Forelimb muscle (tissue), 1 donor: ENCODE data around the gene MRPL23. TPM values are rescaled to one million over a fixed set of nuclear protein-coding genes. Genes with fewer than 3 reads are reported as not detected.
A peak's percentile ranks its signal among the peaks of the same experiment; 100 is the strongest.

Experiments used
- DNase-seq: peaks from one replicate; pipeline ENCODE4 v3.0.0-alpha.2; 2013; ENCODE audit warnings: low read depth
- polyA plus RNA-seq: library from polyadenylated mRNA; unstranded; fragments of 120-200 nt; gene quantifications from one replicate; pipeline ENCODE4 v1.2.1, GENCODE V29; 2013; ENCODE audit not compliant: insufficient read length

MRPL23 gene
- polyA plus RNA-seq, 1 donor, result 78.4 TPM

GRCh38 chr11:1920909-1921573 lies 26.1 kb upstream of the MRPL23 start:
- DNase-seq, result no peak

DNA sequence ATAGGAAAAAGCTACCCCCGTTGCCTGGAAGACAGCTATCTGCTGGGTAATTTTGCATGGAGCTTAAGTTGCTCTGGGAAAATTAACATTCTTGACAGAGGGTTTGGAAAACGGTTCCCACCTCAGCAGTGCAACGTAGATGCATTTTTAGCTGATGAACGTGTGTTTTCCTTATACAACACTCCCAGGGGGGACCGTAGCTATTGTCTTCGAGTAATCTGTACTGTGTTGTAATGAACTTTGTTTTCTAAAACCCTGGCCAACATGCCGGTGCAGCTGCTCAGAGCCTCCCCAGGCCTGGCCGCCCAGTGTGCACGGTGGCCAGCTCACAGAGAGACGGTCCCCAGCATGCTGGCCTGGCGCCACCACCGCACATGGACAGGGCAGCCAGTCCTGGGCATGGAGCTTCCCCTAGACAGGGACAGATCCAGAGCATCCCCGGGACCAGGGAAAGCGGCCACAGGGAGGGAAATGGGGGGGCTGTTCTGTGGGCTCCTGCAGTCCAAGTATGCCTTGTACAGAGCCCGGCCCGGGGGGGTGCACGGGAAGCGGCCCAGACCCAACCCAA lies 25.5 kb upstream of the MRPL23 start:
- peak; percentile 99 for DNase-seq

- no peak for DNase-seq
These were observed 24.6 kb upstream of the MRPL23 start for GRCh38 chr11:1922481-1923081.

GRCh38 chr11:1923201-1923956 lies 23.8 kb upstream of the MRPL23 start:
- no peak for DNase-seq

DNA sequence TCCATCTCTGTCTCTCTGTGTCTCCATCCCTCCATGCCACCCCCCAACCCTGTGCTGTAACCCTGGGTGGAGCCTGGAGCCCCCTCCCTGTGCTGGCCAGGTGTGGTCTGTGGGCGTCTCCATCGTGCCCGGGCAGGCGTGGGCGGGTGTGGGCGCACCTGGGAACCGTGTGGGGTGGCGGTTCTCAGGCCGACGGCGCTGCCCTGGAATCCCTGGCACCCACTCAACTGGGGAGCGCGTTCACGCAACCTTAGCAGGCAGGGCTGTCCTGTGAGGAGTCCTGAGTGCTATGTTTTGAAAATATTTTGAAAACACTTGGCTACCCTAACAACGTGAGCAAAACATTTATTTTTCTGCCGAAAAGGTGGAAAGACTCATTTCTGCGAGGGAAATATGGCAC lies 23.0 kb upstream of the MRPL23 start:
- no peak for DNase-seq

DNA sequence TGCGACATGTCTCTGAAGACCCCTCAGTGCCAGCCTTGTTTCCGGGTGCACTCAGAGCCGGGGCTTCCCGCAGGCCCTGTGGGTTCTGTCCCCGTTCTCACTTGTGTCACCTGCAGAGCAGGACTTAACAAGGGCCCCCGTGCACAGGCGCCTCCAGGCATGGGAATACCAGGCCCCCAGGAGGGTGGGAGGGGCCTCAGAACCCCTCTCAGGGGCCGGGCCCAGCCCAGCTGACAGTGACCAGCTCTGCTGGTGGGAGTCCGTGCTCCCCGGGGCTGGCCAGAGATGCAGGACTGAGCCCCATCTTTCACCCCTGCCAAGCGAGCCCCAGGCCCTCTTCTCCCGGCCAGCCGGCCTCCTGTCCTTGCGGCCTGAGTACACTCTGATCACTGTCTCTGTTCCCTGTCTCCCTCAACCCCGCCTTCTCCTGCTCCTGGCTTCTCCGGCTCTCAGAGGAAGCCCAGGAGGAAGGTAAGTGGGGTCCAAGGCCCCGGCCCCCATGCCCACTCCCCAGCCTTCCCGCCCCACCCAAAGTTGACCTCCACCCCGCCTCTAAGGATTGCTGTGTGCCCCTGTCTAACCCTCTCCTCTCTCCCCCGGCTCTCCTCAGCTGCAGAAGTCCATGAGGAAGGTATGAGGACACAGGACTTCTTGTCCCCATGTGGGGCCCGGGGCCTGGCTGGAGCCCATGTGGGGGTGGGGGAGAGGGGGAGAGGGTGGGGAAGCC lies 22.3 kb upstream of the MRPL23 start:
- DNase-seq, result no peak

DNA sequence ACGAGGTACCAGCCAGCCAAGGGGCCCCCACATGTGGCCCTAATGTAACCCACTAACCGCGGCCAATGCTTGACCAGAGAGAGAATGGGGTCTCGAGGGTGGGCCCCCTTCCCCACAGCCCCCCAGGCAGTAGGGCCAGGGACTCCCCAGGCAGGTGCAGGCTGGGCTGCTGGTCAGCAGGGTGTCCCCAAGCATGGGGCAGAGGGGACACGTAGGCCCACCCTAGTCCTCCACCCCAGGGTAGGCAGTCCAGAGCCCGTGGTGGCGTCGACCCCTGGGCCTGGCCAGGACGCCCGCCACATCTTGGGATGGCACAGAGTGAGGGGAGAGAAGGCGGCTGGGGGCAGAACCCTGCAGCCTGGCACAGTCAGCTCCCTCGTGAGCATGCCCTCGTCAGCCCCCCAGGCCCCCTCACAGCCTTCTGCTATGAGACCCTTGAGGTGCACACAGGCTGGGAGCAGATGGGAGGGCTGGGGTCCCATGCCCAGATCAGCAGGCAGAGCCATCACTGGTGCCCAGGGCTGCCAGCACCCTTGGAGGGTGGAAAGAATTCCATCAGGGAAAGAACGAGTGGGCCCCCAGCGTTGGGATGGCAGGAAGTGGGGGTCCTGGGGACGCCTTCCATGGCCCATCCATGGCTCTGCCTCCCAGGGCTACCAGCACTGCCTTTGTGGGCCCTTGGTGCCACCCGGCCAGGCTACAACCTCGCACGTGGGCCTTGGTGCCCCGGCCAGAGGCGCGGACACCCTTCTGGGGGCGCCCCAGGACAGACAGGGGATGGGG lies 21.6 kb upstream of the MRPL23 start:
- no peak for DNase-seq

- no peak for DNase-seq
These were observed 20.7 kb upstream of the MRPL23 start for GRCh38 chr11:1926156-1927025.

DNA sequence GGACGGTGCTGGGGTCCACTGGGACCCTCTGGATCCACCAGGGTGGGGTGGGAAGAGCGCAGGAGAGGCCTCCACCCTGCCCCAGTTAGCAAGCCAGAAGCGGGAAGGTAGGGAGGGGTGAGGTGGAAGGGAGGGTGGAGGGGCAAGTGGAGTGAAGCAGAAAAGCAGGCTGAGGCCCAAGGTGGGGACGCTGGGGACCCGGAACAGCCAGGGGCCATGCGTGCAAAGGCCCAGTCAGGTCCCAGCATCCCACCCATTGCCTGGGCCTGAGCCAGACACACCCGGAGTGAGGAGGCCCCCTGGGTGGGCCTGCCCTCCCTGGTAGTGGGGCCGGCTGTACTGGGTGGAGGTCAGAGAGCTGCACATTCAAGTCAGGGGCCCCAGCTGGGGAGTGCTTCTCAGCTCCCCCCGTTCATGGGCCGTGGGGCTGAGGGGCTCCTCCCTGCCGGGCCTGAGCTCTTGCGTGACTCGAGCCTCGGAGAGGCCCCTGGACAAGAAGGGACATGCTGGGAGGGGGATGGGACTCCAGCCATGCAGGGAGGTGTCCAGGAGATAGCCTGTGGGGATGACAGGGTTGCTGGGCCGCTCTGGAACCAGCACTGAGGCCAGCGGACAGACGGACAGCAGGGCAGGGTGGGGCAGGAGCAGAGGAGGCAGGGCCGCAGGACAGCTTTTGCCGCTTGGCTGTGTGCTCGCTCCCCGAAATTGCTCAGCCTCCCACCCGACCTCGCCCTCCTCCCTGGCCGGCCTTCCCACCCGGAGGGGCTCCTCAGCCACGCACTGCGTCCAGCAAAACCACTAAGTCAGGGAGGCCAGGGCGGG lies 19.9 kb upstream of the MRPL23 start:
- DNase-seq, result no peak

DNA sequence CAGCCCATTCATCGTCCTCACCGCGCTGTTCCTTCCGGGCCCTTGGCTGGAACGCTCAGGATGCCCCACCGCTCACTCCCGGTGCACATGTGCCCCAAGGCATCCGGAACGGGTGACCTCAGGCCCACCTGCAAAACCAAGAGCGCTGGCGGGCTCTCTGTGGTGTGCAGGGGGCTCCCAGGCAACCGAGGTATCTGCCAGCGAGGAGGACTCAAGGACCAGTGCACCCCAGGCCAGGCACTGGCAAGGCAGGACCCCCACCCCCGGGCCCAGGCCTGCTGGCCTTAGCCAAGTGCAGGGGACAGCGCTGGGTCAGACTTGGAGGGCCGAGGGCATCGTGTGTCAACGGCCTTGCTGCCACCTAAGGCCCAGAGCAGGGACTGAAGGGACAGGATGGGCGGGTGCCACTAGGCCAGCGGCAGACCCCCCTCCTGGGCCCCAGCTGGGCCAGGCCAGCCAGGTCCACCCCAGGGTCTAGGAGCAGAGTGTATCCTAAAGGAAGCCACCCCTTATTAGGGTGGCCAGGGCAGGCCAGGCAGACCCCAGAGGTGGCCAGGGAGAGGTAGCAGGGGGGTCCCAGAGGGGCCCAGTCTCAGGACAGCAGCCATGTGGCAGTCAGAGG lies 19.2 kb upstream of the MRPL23 start:
- no peak for DNase-seq

GRCh38 chr11:1928470-1928890 lies 18.7 kb upstream of the MRPL23 start:
- DNase-seq, result no peak

- DNase-seq, result no peak
These were observed 18.1 kb upstream of the MRPL23 start for GRCh38 chr11:1928891-1929541.

DNA sequence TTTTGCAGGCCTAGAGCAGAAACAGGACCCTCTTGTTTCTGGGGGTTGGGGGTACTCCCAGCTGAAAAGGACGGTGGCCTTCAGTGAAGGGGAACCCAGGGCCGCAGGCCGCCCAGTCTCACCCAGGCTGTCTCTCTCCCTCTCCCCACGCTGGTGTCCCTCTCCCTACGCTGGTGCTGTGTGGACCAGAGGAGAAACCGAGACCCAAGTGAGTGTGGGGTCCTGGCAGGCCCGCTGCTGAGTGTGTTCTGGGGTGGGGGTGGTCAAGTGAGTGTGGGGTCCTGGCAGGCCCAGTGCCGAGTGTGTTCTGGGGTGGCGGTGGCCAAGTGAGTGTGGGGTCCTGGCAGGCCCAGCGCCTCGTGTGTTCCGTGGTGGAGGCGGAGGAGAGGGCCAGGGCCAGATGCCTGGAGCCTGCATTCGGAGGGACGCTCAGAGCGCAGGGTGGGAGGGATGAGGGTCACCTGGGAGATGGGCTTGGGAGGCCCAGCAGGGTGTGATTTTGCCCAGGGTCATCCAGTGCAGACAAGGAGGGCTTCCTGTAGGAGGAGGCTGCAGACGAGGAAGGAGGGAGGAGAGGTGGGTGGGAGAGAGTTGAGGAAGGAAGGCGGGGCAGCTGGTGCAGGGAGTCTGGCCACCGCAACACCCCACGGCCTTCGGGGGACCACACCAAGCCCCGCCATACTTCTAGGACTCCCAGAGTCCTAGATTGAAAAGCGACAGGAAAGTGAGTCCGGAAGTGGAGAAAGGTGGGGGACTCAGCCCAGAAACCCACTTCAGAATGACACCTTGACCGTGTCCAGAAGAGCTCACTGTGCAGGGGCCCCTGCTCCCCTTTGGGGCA lies 17.3 kb upstream of the MRPL23 start:
- DNase-seq, result no peak

DNA sequence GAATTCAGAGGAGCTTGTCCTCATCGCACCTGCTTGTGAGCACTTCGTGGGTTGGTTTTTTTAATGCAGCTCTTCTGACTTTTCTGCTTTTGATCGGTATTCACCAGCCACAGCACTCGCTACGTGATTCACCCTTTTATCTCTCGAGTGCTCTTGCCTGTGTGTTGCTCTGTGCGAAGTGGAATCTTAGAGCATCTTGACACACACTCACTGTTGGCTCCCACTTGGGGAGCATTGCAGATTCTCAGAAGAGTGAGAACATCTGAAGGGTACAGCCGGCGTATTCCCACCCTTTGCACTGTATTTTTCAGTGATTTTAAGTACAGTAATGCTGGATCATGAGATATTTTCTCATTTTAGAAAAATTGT lies 16.7 kb upstream of the MRPL23 start:
- no peak for DNase-seq

GRCh38 chr11:1931341-1932104 lies 15.6 kb upstream of the MRPL23 start:
- DNase-seq, result no peak

DNA sequence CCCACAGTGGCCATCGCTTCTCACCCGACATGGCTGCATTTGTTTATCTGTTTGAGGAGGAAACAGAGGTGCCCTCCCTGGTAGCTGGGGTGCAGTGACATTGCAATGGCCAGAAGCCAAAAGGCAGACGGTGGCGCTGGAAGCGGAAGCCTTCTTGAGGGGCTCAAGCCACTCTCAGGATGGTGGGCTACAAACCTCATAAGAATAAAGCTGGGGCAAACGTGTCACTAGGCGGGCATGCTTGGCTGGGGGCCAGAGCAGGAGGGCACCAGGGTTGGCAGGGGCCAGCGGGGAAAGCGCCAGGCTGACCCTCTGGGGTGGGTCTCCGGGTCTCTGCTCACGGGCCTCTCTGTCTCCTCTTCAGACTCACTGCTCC lies 15.0 kb upstream of the MRPL23 start:
- DNase-seq, result no peak

GRCh38 chr11:1932681-1933080 lies 14.5 kb upstream of the MRPL23 start:
- DNase-seq, result no peak
